MM.1S (cell line): ENCODE results near the gene ATG10.

Experiments used
- DNase-seq: peaks from one replicate; pipeline ENCODE4 v3.0.0-alpha.2; 2015
- H2AFZ ChIP-seq: fragments of 300-600 bp; sonication (generic); 2 replicates; pipeline ENCODE4 v1.6.0; 2016; ENCODE audit warnings: antibody characterized with exemption, low read length
- H3F3A ChIP-seq: fragments of 300-600 bp; sonication (generic); 2 replicates; pipeline ENCODE4 v1.6.1; 2016; ENCODE audit warnings: mild to moderate bottlenecking, antibody characterized with exemption, low read length, moderate library complexity, mixed read lengths; ENCODE audit not compliant: insufficient read depth
- H3K27ac ChIP-seq: fragments of 300-600 bp; sonication (generic); 2 replicates; pipeline ENCODE4 v1.5.1; 2016; ENCODE audit warnings: mild to moderate bottlenecking, low read length
- H3K27me3 ChIP-seq: fragments of 300-600 bp; sonication (generic); replicated peaks from 2 replicates; pipeline ENCODE4 v1.6.0; 2016; ENCODE audit warnings: low read length; ENCODE audit not compliant: insufficient read depth
- H3K36me3 ChIP-seq: fragments of 300-600 bp; sonication (generic); replicated peaks from 2 replicates; pipeline ENCODE4 v1.6.1; 2016; ENCODE audit warnings: mild to moderate bottlenecking, low read length, mixed read lengths; ENCODE audit not compliant: insufficient read depth
- H3K4me1 ChIP-seq: fragments of 300-600 bp; sonication (generic); 2 replicates; pipeline ENCODE4 v1.6.1; 2016; ENCODE audit warnings: low read length, mixed read lengths
- H3K4me2 ChIP-seq: fragments of 300-600 bp; sonication (generic); 2 replicates; pipeline ENCODE4 v1.6.0; 2016; ENCODE audit warnings: low read depth, low read length
- H3K4me3 ChIP-seq: fragments of 300-600 bp; sonication (generic); 2 replicates; pipeline ENCODE4 v1.5.1; 2016; ENCODE audit warnings: low read length, mixed read lengths
- H3K79me2 ChIP-seq: fragments of 300-600 bp; sonication (generic); 2 replicates; pipeline ENCODE4 v1.6.1; 2016; ENCODE audit warnings: mixed run types, low read length, mixed read lengths
- H3K9ac ChIP-seq: fragments of 300-600 bp; sonication (generic); 2 replicates; pipeline ENCODE4 v1.6.1; 2016; ENCODE audit warnings: low read length, mixed read lengths
- H3K9me2 ChIP-seq: fragments of 300-600 bp; sonication (generic); replicated peaks from 2 replicates; pipeline ENCODE4 v1.6.1; 2016; ENCODE audit warnings: mild to moderate bottlenecking, low read length, mixed read lengths; ENCODE audit not compliant: insufficient read depth
- H3K9me3 ChIP-seq: fragments of 300-600 bp; sonication (generic); replicated peaks from 2 replicates; pipeline ENCODE4 v1.6.1; 2016; ENCODE audit warnings: mild to moderate bottlenecking, low read length, mixed read lengths; ENCODE audit not compliant: insufficient read depth
- H4K20me1 ChIP-seq: fragments of 300-600 bp; sonication (generic); 2 replicates; pipeline ENCODE4 v1.6.1; 2016; ENCODE audit warnings: mild to moderate bottlenecking, low read length, moderate library complexity, mixed read lengths; ENCODE audit not compliant: insufficient read depth
- CTCF ChIP-seq: fragments of 300-600 bp; sonication (generic); IDR thresholded peaks from 2 replicates; pipeline ENCODE4 v1.5.1; 2016; ENCODE audit warnings: antibody characterized with exemption, low read length, mixed read lengths
- EZH2 ChIP-seq: fragments of 300-600 bp; sonication (generic); optimal IDR thresholded peaks from 2 replicates; pipeline ENCODE3; 2017; ENCODE audit warnings: low read depth, mild to moderate bottlenecking, antibody characterized with exemption, low read length, mixed read lengths
- EZH2phosphoT487 ChIP-seq: fragments of 300-600 bp; sonication (generic); IDR thresholded peaks from 2 replicates; pipeline ENCODE4 v1.6.1; 2018; ENCODE audit warnings: antibody characterized with exemption, low read length

ATG10 gene

GRCh38 chr5:82142928-82143577 is 171.2 kb downstream of the ATG10 start:
- no peaks in the 10 kb centered on the region for H3K4me1 ChIP-seq
- no peaks in the 10 kb centered on the region for H3K79me2 ChIP-seq
- H3K4me2 ChIP-seq: no peak overlapping the region
- no peaks in the 10 kb centered on the region for H3F3A ChIP-seq
- DNase-seq: no peak
- no peaks in the 10 kb centered on the region for H3K9me3 ChIP-seq
- TF ChIP-seq EZH2phosphoT487 (no peak), CTCF (no peak), EZH2 (no peak)
- H3K4me3 ChIP-seq: no peak overlapping the region
- no peak overlapping the region for H3K9ac ChIP-seq
- no peaks in the 10 kb centered on the region for H3K27me3 ChIP-seq
- no peak overlapping the region for H2AFZ ChIP-seq
- no peaks in the 10 kb centered on the region for H4K20me1 ChIP-seq
- H3K27ac ChIP-seq: no peak overlapping the region
- no peaks in the 10 kb centered on the region for H3K36me3 ChIP-seq
- H3K9me2 ChIP-seq: no peaks in the 10 kb centered on the region

GRCh38 chr5:82147860-82148573 is 176.2 kb downstream of the ATG10 start:
- DNase-seq: no peak
- Histone ChIP-seq H3K9me3 (no peaks in the 10 kb centered on the region), H4K20me1 (no peaks in the 10 kb centered on the region), H3K79me2 (no peaks in the 10 kb centered on the region), H2AFZ (no peak overlapping the region), H3K27me3 (no peaks in the 10 kb centered on the region), H3K27ac (no peak overlapping the region), H3K4me1 (no peaks in the 10 kb centered on the region), H3K36me3 (no peaks in the 10 kb centered on the region), H3K9ac (no peak overlapping the region), H3F3A (no peaks in the 10 kb centered on the region), H3K9me2 (no peaks in the 10 kb centered on the region), H3K4me2 (no peak overlapping the region), H3K4me3 (no peak overlapping the region)
- TF ChIP-seq CTCF (no peak), EZH2 (no peak)

- TF ChIP-seq EZH2: no peak
- TF ChIP-seq EZH2phosphoT487: no peak
- no peak for TF ChIP-seq CTCF
- H3K79me2 ChIP-seq: no peaks in the 10 kb centered on the region
- H3F3A ChIP-seq: no peaks in the 10 kb centered on the region
- no peaks in the 10 kb centered on the region for H3K36me3 ChIP-seq
- H2AFZ ChIP-seq: no peak overlapping the region
- H3K9ac ChIP-seq: no peak overlapping the region
- H3K27ac ChIP-seq: no peak overlapping the region
- H3K9me3 ChIP-seq: no peaks in the 10 kb centered on the region
- no peaks in the 10 kb centered on the region for H4K20me1 ChIP-seq
- H3K4me3 ChIP-seq: no peak overlapping the region
- H3K4me1 ChIP-seq: no peaks in the 10 kb centered on the region
- DNase-seq: no peak
- H3K4me2 ChIP-seq: no peak overlapping the region
- H3K27me3 ChIP-seq: no peaks in the 10 kb centered on the region
- H3K9me2 ChIP-seq: no peaks in the 10 kb centered on the region
Measured at GRCh38 chr5:82149434-82149833, 177.6 kb downstream of the ATG10 start.
